Measurements from ENCODE around the gene ZNF543. TPM values are rescaled to one million over a fixed set of nuclear protein-coding genes. Genes with fewer than 3 reads are reported as not detected.
A peak's percentile ranks its signal among the peaks of the same experiment; 100 is the strongest.
"Not testable (repeated sequence)": the region's sequence is repeated elsewhere in the genome, so short reads cannot be mapped to it uniquely, and the experiment has no call there.

ZNF543 gene
- 1 to 10 TPM; 6.3 to 7.0 TPM for total RNA-seq

DNA sequence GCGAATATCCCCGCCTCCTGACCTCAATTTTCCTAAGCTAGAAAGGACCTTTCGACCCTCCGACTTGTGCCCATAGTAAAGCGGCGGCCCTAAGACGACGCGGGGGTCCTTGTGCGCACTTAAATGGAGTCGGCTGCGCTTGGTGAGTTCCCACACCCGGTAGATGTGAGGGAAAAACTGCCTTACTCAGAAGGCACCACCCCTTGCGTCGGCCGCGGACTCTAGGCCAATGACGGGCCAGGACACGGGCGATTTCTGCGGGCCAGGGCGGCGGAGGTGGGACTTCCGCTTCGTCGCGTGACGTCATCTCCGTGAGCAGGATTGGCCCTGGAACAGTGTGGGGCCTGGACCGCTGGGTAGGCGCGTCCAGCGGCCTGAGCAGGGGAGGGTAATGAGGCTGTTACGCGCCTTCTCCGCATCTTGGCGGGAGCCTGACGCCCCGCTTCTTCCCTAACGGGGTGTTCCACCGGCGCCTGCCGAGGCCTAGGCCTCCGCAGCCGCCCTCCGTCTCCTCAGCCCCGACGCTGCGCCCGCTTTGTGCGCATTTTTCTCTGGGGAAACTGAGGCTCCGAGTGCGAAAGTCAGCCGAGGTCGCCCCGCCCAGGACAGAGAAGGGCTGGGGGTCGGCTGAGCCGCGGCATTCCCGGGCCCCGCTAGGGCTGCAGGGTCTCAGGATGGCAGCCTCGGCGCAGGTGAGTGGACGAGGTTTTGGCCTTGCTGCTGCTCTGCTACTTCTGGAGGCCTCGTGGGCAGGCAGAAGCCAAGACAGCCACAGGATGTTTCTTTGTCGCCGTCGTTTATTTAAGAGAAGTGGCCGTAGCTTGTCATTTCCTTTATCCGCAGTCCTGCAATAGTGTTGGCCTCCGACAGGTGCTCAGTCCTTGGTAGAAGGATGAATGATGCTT is at the start of gene ZNF543:
TSS of gene ZNF543 (plus strand) at position 293 of the 905 bp plus-strand sequence. CDS start at position 675, 382 bp downstream.
- H3K27me3 Mint-ChIP-seq: peaks cover 14% of the 10 kb centered on the region
- CTCF ChIA-PET: interaction anchor here (1.0 kb wide), 1 partner anchor 12 kb away, joined by 3 read pairs; no protein-coding TSS in a partner anchor

DNA sequence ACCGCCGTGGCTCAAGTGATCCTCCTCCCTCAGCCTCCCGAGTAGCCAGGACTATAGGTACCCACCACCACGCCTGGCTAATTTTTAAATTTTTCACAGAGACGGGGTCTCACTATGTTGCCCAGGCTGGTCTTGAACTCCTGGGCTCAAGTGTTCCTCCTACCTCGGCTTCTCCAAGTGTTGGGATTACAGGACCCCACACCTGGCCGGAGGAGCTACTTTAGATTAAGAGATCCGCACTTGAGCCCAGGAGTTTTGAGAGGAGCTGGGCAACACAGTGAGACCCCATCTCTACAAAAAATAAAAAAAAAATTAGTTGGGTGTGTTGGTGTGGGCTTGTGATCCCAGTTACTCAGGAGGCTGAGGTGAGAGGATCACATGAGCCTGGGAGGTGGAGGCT is 49.0 kb upstream of the ZNF543 start:
- POLR2A ChIA-PET: interaction anchor here (1.3 kb wide), 1 partner anchor 30 kb away, joined by 5 read pairs; the partner anchor contains the start of gene ZNF805
- Mint-ChIP-seq H3K36me3 (ENCODE audit: low read depth) (peaks cover 53% of the 10 kb centered on the region), H3K9me3 (peaks cover 7% of the 10 kb centered on the region), H3K4me1 (ENCODE audit: low read depth) (peaks cover 18% of the 10 kb centered on the region), H3K4me3 (no peak overlapping the region), H3K27ac (no peak overlapping the region), H3K27me3 (no peaks in the 10 kb centered on the region)
- CTCF ChIA-PET: no interaction called here
- TF ChIP-seq, protein P1, sequence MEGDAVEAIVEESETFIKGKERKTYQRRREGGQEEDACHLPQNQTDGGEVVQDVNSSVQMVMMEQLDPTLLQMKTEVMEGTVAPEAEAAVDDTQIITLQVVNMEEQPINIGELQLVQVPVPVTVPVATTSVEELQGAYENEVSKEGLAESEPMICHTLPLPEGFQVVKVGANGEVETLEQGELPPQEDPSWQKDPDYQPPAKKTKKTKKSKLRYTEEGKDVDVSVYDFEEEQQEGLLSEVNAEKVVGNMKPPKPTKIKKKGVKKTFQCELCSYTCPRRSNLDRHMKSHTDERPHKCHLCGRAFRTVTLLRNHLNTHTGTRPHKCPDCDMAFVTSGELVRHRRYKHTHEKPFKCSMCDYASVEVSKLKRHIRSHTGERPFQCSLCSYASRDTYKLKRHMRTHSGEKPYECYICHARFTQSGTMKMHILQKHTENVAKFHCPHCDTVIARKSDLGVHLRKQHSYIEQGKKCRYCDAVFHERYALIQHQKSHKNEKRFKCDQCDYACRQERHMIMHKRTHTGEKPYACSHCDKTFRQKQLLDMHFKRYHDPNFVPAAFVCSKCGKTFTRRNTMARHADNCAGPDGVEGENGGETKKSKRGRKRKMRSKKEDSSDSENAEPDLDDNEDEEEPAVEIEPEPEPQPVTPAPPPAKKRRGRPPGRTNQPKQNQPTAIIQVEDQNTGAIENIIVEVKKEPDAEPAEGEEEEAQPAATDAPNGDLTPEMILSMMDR (IDR thresholded peaks at IDR 0.05): no peak
- intact Hi-C loops (cut with micrococcal nuclease): no loop called here
- no peak for ATAC-seq
- DNase-seq: no peak

More for the DNA sequence above, at the start of gene ZNF543:
- H3K36me3 Mint-ChIP-seq (ENCODE audit: low read depth): peaks cover 40% of the 10 kb centered on the region
- H3K9me3 Mint-ChIP-seq: peaks cover 24% of the 10 kb centered on the region
- intact Hi-C loops (cut with micrococcal nuclease): no loop called here
- TF ChIP-seq, protein P1 (IDR thresholded peaks at IDR 0.05): no peak
- ATAC-seq (peak; percentile 98), DNase-seq (peak; percentile 97)
- H3K4me3 Mint-ChIP-seq: peak within 1 kb of the TSS; percentile 90
- peak within 1 kb of the TSS; percentile 91 for H3K27ac Mint-ChIP-seq
- H3K4me1 Mint-ChIP-seq (ENCODE audit: low read depth): peaks cover 29% of the 10 kb centered on the region
- POLR2A ChIA-PET: interaction anchor here (0.6 to 2.1 kb wide), 4 partner anchors 14 to 116 kb away, joined by 3 to 5 read pairs (median 4); no protein-coding TSS in a partner anchor

DNA sequence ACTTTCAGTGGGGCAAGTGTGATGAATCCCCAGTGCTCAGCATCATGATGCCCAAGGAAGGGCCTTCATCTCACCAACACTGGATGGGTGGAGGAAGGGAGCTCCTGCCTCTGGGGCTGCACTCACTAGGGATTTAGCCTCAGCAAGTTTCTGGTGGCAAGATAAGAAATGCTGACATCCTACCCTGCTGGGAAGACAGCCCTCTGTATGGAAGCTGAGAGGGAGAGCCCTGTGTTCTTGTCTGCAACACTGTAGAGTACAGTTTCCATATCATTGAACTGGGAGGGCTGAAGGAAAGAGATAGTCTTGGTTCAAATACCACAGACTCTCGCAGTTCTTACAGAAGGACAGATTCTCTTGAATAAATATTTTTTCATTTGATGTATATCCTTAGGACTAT is 47.3 kb upstream of the ZNF543 start:
- ChIA-PET CTCF (no interaction called here), POLR2A (interaction anchor here (1.9 kb wide), 1 partner anchor 49 kb away, joined by 5 read pairs; no protein-coding TSS in a partner anchor)
- Mint-ChIP-seq H3K27ac (no peak overlapping the region), H3K27me3 (no peaks in the 10 kb centered on the region), H3K4me3 (no peak overlapping the region), H3K36me3 (ENCODE audit: low read depth) (peaks cover 47% of the 10 kb centered on the region), H3K9me3 (peaks cover 6% of the 10 kb centered on the region), H3K4me1 (ENCODE audit: low read depth) (peaks cover 18% of the 10 kb centered on the region)
- ATAC-seq: no peak
- TF ChIP-seq, protein P1 (IDR thresholded peaks at IDR 0.05): no peak
- DNase-seq: no peak
- intact Hi-C loops (cut with micrococcal nuclease): no loop called here

DNA sequence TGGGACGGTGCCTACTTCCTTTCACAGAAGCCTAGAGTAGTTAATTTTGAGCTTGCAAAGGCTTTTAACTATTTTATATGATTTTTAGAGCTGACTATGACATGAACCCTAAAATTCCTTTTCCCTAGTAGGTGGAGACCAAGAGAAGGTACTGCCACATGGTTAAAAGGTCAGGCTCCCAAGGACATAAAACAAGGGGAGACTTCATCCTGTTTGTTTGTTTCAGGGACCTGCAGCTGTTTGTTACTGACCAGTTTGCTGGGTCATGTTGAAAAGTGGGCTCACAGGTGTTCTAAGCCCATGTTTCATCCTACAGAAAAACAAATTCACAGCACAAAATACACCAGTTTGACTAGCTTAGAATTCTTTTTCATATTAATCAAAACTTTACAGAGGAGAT is 43.8 kb upstream of the ZNF543 start:
- H3K27me3 Mint-ChIP-seq: no peaks in the 10 kb centered on the region
- H3K4me1 Mint-ChIP-seq (ENCODE audit: low read depth): peaks cover 10% of the 10 kb centered on the region
- H3K9me3 Mint-ChIP-seq: peaks cover 6% of the 10 kb centered on the region
- H3K27ac Mint-ChIP-seq: no peak overlapping the region
- peaks cover 43% of the 10 kb centered on the region for H3K36me3 Mint-ChIP-seq (ENCODE audit: low read depth)
- no peak overlapping the region for H3K4me3 Mint-ChIP-seq
- TF ChIP-seq, protein P1 (IDR thresholded peaks at IDR 0.05): no peak
- DNase-seq (no peak), ATAC-seq (no peak)
- intact Hi-C loops (cut with micrococcal nuclease): no loop called here
- CTCF ChIA-PET: no interaction called here
- POLR2A ChIA-PET: interaction anchor here (0.6 to 1.3 kb wide), 2 partner anchors 104 to 158 kb away, joined by 3 to 4 read pairs; no protein-coding TSS in a partner anchor

DNA sequence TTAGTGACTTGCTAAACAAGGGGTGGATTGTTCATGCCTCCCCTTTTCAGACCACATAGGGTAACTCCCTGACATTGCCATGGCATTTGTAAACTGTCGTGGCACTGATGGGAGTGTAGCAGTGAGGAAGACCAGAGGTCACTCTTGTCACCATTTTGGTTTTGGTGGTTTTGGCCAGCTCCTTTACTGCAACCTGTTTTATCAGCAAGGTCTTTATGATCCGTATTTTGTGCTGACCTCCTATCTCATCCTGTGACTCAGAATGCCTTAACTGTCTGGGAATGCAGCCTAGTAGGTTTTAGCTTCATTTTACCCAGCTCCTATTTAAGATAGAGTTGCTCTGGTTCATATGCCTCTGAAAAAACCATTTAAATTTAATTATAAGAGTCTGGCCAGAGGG is 41.8 kb upstream of the ZNF543 start:
- H3K9me3 Mint-ChIP-seq; DNase-seq; CTCF ChIA-PET; intact Hi-C loops (cut with micrococcal nuclease); ATAC-seq; H3K27ac Mint-ChIP-seq; H3K27me3 Mint-ChIP-seq; H3K4me3 Mint-ChIP-seq: not testable (repeated sequence)
- POLR2A ChIA-PET: interaction anchor here (0.6 to 1.1 kb wide), 3 partner anchors 38 to 366 kb away, joined by 3 to 4 read pairs (median 3); partner anchors contain the start of gene ZNF805
- H3K36me3 Mint-ChIP-seq (ENCODE audit: low read depth): peaks cover 47% of the 10 kb centered on the region
- H3K4me1 Mint-ChIP-seq (ENCODE audit: low read depth): peaks cover 26% of the 10 kb centered on the region
